SU-DHL-6 (cell line): ENCODE measurements around the gene SMKR1.

Experiments
- H2AFZ ChIP-seq: fragments of 200-600 bp; sonication (generic); 2 replicates; pipeline ENCODE4 v1.6.1; 2014; ENCODE audit warnings: low read depth, mild to moderate bottlenecking, moderate library complexity, mixed read lengths, antibody characterized with exemption, low read length; ENCODE audit not compliant: severe bottlenecking
- H3F3A ChIP-seq: fragments of 200-600 bp; shearing (Covaris generic); 2 replicates; pipeline ENCODE4 v1.6.0; 2016; ENCODE audit warnings: antibody characterized with exemption, mild to moderate bottlenecking; ENCODE audit not compliant: insufficient read depth
- H3K27ac ChIP-seq: fragments of 200-600 bp; sonication (generic); 2 replicates; pipeline ENCODE4 v1.5.1; 2016; ENCODE audit warnings: low read depth, mild to moderate bottlenecking, low read length, moderate library complexity, mixed read lengths
- H3K27me3 ChIP-seq: fragments of 200-600 bp; sonication (generic), shearing (Covaris generic); 2 replicates; pipeline ENCODE4 v1.6.0; 2014; ENCODE audit warnings: mild to moderate bottlenecking, low read length
- H3K36me3 ChIP-seq: fragments of 200-600 bp; sonication (generic); 2 replicates; pipeline ENCODE4 v1.6.1; 2014; ENCODE audit warnings: mild to moderate bottlenecking, low read length, mixed read lengths
- H3K4me2 ChIP-seq: fragments of 300-600, 200-600 bp; shearing (Covaris generic), sonication (generic); 2 replicates; pipeline ENCODE4 v1.6.0; 2014; ENCODE audit warnings: low read length, low read depth, mild to moderate bottlenecking; ENCODE audit not compliant: poor library complexity, severe bottlenecking
- H3K4me3 ChIP-seq: fragments of 200-600 bp; sonication (generic); 2 replicates; pipeline ENCODE4 v1.5.1; 2014; ENCODE audit warnings: antibody characterized with exemption, low read length, mild to moderate bottlenecking, mixed read lengths; ENCODE audit not compliant: insufficient read depth, poor library complexity, severe bottlenecking
- H3K79me2 ChIP-seq: fragments of 200-600 bp; sonication (generic); 2 replicates; pipeline ENCODE4 v1.6.1; 2014; ENCODE audit warnings: mild to moderate bottlenecking, low read length, moderate library complexity; ENCODE audit not compliant: insufficient read depth
- H3K9ac ChIP-seq: fragments of 200-600 bp; sonication (generic); 2 replicates; pipeline ENCODE4 v1.7.0; 2014; ENCODE audit warnings: mild to moderate bottlenecking, low read length
- H3K9me2 ChIP-seq: fragments of 200-600 bp; sonication (generic); replicated peaks from 2 replicates; pipeline ENCODE4 v1.6.1; 2014; ENCODE audit warnings: low read length; ENCODE audit not compliant: insufficient read depth
- H3K9me3 ChIP-seq: fragments of 200-600 bp; sonication (generic); 2 replicates; pipeline ENCODE4 v1.6.1; 2014; ENCODE audit warnings: low read length, mixed read lengths; ENCODE audit not compliant: insufficient read depth
- H4K20me1 ChIP-seq: fragments of 200-600 bp; sonication (generic); 2 replicates; pipeline ENCODE4 v1.6.1; 2014; ENCODE audit warnings: low read depth, mild to moderate bottlenecking, antibody characterized with exemption, low read length, moderate library complexity, mixed read lengths
- CTCF ChIP-seq: fragments of 200-600 bp; sonication (generic); IDR thresholded peaks from one replicate; pipeline ENCODE4 v1.5.1; 2017; ENCODE audit warnings: antibody characterized with exemption, mild to moderate bottlenecking, low read length, moderate library complexity; ENCODE audit not compliant: insufficient read depth, poor library complexity, severe bottlenecking
- EZH2phosphoT487 ChIP-seq: fragments of 200-600 bp; sonication (generic), shearing (Covaris generic); conservative IDR thresholded peaks from 2 replicates; pipeline ENCODE4 v1.6.1; 2018; ENCODE audit warnings: mild to moderate bottlenecking, antibody characterized with exemption, low read length, moderate library complexity, mixed read lengths

The SMKR1 gene

GRCh38 chr7:129502708-129503685, 666 bp downstream of the SMKR1 start:
- H3K9me2 ChIP-seq: no peaks in the 10 kb centered on the region

GRCh38 chr7:129503725-129504124, 1.4 kb downstream of the SMKR1 start:
- no peak overlapping the region for H3K4me2 ChIP-seq
- no peaks in the 10 kb centered on the region for H3K79me2 ChIP-seq
- no peak overlapping the region for H2AFZ ChIP-seq
- H3K9me3 ChIP-seq: no peaks in the 10 kb centered on the region
- no peaks in the 10 kb centered on the region for H3K36me3 ChIP-seq
- H3K27me3 ChIP-seq: no peaks in the 10 kb centered on the region
- H4K20me1 ChIP-seq: no peaks in the 10 kb centered on the region
- no peaks in the 10 kb centered on the region for H3K9me2 ChIP-seq
- no peaks in the 10 kb centered on the region for H3F3A ChIP-seq
- no peak overlapping the region for H3K4me3 ChIP-seq
- TF ChIP-seq EZH2phosphoT487 (no peak), CTCF (no peak)
- H3K27ac ChIP-seq: no peak overlapping the region
- H3K9ac ChIP-seq: no peak overlapping the region

More at GRCh38 chr7:129502708-129503685, 666 bp downstream of the SMKR1 start:
- Histone ChIP-seq H3K9ac (peak overlapping the region; percentile 43), H3K79me2 (no peaks in the 10 kb centered on the region), H3F3A (no peaks in the 10 kb centered on the region), H2AFZ (no peak overlapping the region), H3K36me3 (no peaks in the 10 kb centered on the region), H3K4me2 (peak overlapping the region; percentile 59), H4K20me1 (no peaks in the 10 kb centered on the region), H3K4me3 (peak overlapping the region; percentile 36), H3K27ac (no peak overlapping the region), H3K9me3 (no peaks in the 10 kb centered on the region), H3K27me3 (no peaks in the 10 kb centered on the region)
- TF ChIP-seq EZH2phosphoT487 (no peak), CTCF (no peak)

GRCh38 chr7:129512192-129512591, 9.9 kb downstream of the SMKR1 start:
- no peaks in the 10 kb centered on the region for H3F3A ChIP-seq
- no peak overlapping the region for H3K27ac ChIP-seq
- no peaks in the 10 kb centered on the region for H3K27me3 ChIP-seq
- no peaks in the 10 kb centered on the region for H3K9me2 ChIP-seq
- no peaks in the 10 kb centered on the region for H3K79me2 ChIP-seq
- no peak overlapping the region for H3K9ac ChIP-seq
- no peaks in the 10 kb centered on the region for H3K36me3 ChIP-seq
- no peak overlapping the region for H2AFZ ChIP-seq
- H4K20me1 ChIP-seq: no peaks in the 10 kb centered on the region
- no peak overlapping the region for H3K4me3 ChIP-seq
- H3K9me3 ChIP-seq: no peaks in the 10 kb centered on the region
- TF ChIP-seq EZH2phosphoT487: no peak
- TF ChIP-seq CTCF: no peak
- H3K4me2 ChIP-seq: no peak overlapping the region
